HepG2 (cell line): Measurements from ENCODE around the gene MST1. TPM values are rescaled to one million over a fixed set of nuclear protein-coding genes. Genes with fewer than 3 reads are reported as not detected.

Source experiments
- ASH2L ChIP-seq: fragments of 300-600, 200-600 bp; sonication (generic); IDR thresholded peaks from 2 replicates; pipeline ENCODE4 v1.7.0; 2017; ENCODE audit warnings: low read depth, mild to moderate bottlenecking, moderate library complexity, mixed read lengths, low read length; ENCODE audit not compliant: insufficient read length
- ELF3 ChIP-seq: IDR thresholded peaks from 2 replicates; pipeline ENCODE4 v1.6.1; 2016; ENCODE audit warnings: missing genetic modification reagents, missing compliant biosample characterization
- FOXC1 ChIP-seq: sonication (generic); formaldehyde crosslinking; IDR thresholded peaks from 2 replicates; pipeline ENCODE4 v1.8.0; 2022; ENCODE audit warnings: mild to moderate bottlenecking, missing genetic modification reagents, borderline replicate concordance
- NFKB2 ChIP-seq: sonication (generic); formaldehyde crosslinking; IDR thresholded peaks from 2 replicates; pipeline ENCODE4 v1.4.0; 2020; ENCODE audit warnings: missing genetic modification reagents, borderline replicate concordance
- NKX3-1 ChIP-seq: sonication (generic); formaldehyde crosslinking; IDR thresholded peaks from 2 replicates; pipeline ENCODE4 v1.5.0; 2020; ENCODE audit warnings: missing genetic modification reagents
- PHF8 ChIP-seq: sonication (generic); formaldehyde crosslinking; IDR thresholded peaks from 2 replicates; pipeline ENCODE4 v1.5.0; 2020; ENCODE audit warnings: missing genetic modification reagents
- REL ChIP-seq: sonication (generic); formaldehyde crosslinking; conservative IDR thresholded peaks from 2 replicates; pipeline ENCODE4 v1.8.0; 2022; ENCODE audit warnings: mild to moderate bottlenecking, missing genetic modification reagents, moderate library complexity
- TEAD3 ChIP-seq: optimal IDR thresholded peaks from 2 replicates; pipeline ENCODE3; 2016; ENCODE audit warnings: borderline replicate concordance
- TOPORS ChIP-seq: sonication (generic); formaldehyde crosslinking; IDR thresholded peaks from 2 replicates; pipeline ENCODE4 v1.8.0; 2023; ENCODE audit warnings: mild to moderate bottlenecking, missing genetic modification reagents
- YEATS4 ChIP-seq: sonication (generic); formaldehyde crosslinking; IDR thresholded peaks from 2 replicates; pipeline ENCODE4 v1.4.0; 2020; ENCODE audit warnings: missing genetic modification reagents, borderline replicate concordance
- ZC3H13 ChIP-seq: sonication (generic); formaldehyde crosslinking; IDR thresholded peaks from 2 replicates; pipeline ENCODE4 v1.8.1; 2023; ENCODE audit warnings: mild to moderate bottlenecking, missing genetic modification reagents, moderate library complexity
- ZFP36L1 ChIP-seq: sonication (generic); formaldehyde crosslinking; IDR thresholded peaks from 2 replicates; pipeline ENCODE4 v1.8.0; 2022; ENCODE audit warnings: mild to moderate bottlenecking, missing genetic modification reagents, moderate library complexity
- ZNF136 ChIP-seq: sonication (generic); formaldehyde crosslinking; IDR thresholded peaks from 2 replicates; pipeline ENCODE4 v1.8.1; 2022; ENCODE audit warnings: low read depth, mild to moderate bottlenecking, moderate library complexity, missing genetic modification reagents
- ZNF225 ChIP-seq: sonication (generic); formaldehyde crosslinking; IDR thresholded peaks from 2 replicates; pipeline ENCODE4 v1.4.0; 2020; ENCODE audit warnings: mild to moderate bottlenecking, missing genetic modification reagents
- ZNF333 ChIP-seq: sonication (generic); formaldehyde crosslinking; IDR thresholded peaks from 2 replicates; pipeline ENCODE4 v1.4.0; 2020; ENCODE audit warnings: mild to moderate bottlenecking, missing genetic modification reagents, borderline replicate concordance
- ZNF350 ChIP-seq: sonication (generic); formaldehyde crosslinking; IDR thresholded peaks from 2 replicates; pipeline ENCODE4 v1.4.0; 2020; ENCODE audit warnings: mild to moderate bottlenecking, low read depth, missing genetic modification reagents, borderline replicate concordance
- ZNF598 ChIP-seq: sonication (generic); formaldehyde crosslinking; IDR thresholded peaks from 2 replicates; pipeline ENCODE4 v1.5.1; 2020; ENCODE audit warnings: mild to moderate bottlenecking, missing genetic modification reagents, borderline replicate concordance
- ZNF841 ChIP-seq: sonication (generic); formaldehyde crosslinking; IDR thresholded peaks from 2 replicates; pipeline ENCODE4 v1.8.1; 2023; ENCODE audit warnings: missing genetic modification reagents, borderline replicate concordance
- polyA plus RNA-seq, 8 experiments: library from polyadenylated mRNA; depleted of rRNA in 3 of 8; stranded (reverse) in 7 of 8; unstranded in 1 of 8; fragments of >200 nt; fragmentation: Illumina TruSeq in 4 of 8; extraction: Trizol in 4 of 8; gene quantifications; 2 replicates each; pipeline versions ENCODE4 v1.2.1 to v1.2.3, GENCODE V29; 2011 to 2016; ENCODE audit warnings: low read depth in 4 of 8, missing spikeins in 1 of 8, mixed read lengths in 1 of 8; ENCODE audit not compliant: insufficient read depth in 1 of 8
- total RNA-seq, 5 experiments: library from RNA; depleted of rRNA; stranded (reverse); fragments of >200 nt; fragmentation: Illumina TruSeq; extraction: Trizol; gene quantifications; 2 replicates each; pipeline ENCODE4 v1.2.3, GENCODE V29; 2016; ENCODE audit warnings: low read depth in 1 of 5
- TF ChIP-seq, protein P1 (sequence below), 2 experiments: sonication (generic) in 1 of 2; formaldehyde crosslinking in 1 of 2; IDR thresholded peaks; 2 replicates each; pipeline versions ENCODE4 v1.5.1 to v1.6.1; 2011 to 2020; ENCODE audit warnings: borderline replicate concordance in 1 of 2, low read depth in 1 of 2, low read length in 1 of 2, mild to moderate bottlenecking in 1 of 2, missing genetic modification reagents in 1 of 2, moderate library complexity in 1 of 2
- TF ChIP-seq, protein P2 (sequence below): sonication (generic); formaldehyde crosslinking; IDR thresholded peaks from 2 replicates; pipeline ENCODE4 v1.5.0; 2020; ENCODE audit warnings: missing genetic modification reagents
- TF ChIP-seq, protein P3 (sequence below): sonication (generic); formaldehyde crosslinking; IDR thresholded peaks from 2 replicates; pipeline ENCODE4 v1.5.1; 2020; ENCODE audit warnings: missing genetic modification reagents, mild to moderate bottlenecking, borderline replicate concordance
- TF ChIP-seq, protein P4 (sequence below), 2 experiments: sonication (generic) in 1 of 2; formaldehyde crosslinking in 1 of 2; IDR thresholded peaks; 2 replicates each; pipeline versions ENCODE4 v1.4.0 to v1.6.1; 2018 to 2020; ENCODE audit warnings: missing genetic modification reagents in 2 of 2, borderline replicate concordance in 1 of 2, low read depth in 1 of 2, mild to moderate bottlenecking in 1 of 2, missing biosample characterization in 1 of 2

Gene MST1
- total and polyA plus RNA-seq, 2 of the 13 experiments (the other 11 are each of a cell fraction or from before 2014, with no cell fraction given), result 189 to 452 TPM

DNA sequence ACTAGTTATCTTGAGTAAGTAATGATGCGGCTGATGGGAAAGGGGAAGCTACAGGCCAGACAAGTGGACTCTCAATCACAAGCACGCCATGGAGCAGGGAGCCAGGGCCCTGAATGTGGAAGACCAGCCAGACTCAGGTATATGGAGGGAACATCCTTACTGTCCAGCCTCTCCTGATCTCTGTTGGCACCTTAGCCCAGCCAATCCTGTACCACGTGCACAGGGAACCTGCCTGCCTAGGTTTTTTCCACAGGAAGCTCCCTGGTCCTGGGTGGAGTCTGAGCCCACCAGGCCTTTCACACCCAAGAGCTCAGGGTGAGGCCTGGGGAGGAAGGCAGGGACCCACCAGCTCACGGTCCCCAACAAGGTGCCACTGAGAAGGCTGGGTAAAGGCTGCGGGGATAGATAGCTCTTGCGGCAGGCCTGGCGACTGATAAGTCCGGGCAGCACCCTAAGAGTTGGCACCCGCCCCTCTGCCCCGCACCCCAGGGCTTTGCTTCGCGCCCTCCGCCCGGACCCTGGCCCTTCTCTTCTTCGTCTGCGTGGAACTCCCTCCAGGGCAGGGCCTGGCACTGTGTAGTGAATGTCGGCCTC is 16.1 kb downstream of the MST1 start (continued):
- TF ChIP-seq, protein P1, sequence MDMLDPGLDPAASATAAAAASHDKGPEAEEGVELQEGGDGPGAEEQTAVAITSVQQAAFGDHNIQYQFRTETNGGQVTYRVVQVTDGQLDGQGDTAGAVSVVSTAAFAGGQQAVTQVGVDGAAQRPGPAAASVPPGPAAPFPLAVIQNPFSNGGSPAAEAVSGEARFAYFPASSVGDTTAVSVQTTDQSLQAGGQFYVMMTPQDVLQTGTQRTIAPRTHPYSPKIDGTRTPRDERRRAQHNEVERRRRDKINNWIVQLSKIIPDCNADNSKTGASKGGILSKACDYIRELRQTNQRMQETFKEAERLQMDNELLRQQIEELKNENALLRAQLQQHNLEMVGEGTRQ (IDR thresholded peaks at IDR 0.05; ENCODE audit: low read depth, low read length), result no peak
- TF ChIP-seq, protein P1 (CRISPR knock-in tag; IDR thresholded peaks at IDR 0.05; ENCODE audit: borderline replicate concordance), result 0 out of 2 replicates have a peak, but pooled peaks have one; percentile 6
- TF ChIP-seq ZNF350 (CRISPR knock-in tag) (peak; percentile 21; the same call in 1 of the 2 replicates), ZNF333 (CRISPR knock-in tag) (no peak), YEATS4 (CRISPR knock-in tag) (peak; percentile 51; the same call in 1 of the 2 replicates), ZNF598 (CRISPR knock-in tag) (0 out of 2 replicates have a peak, but pooled peaks have one; percentile 5), FOXC1 (CRISPR knock-in tag) (peak; percentile 63; the same call in 1 of the 2 replicates), ZNF841 (CRISPR knock-in tag) (no peak; the same call in 1 of the 2 replicates), TEAD3 (CRISPR knock-in tag) (no peak), REL (CRISPR knock-in tag) (no peak), TOPORS (no peak), ASH2L (no peak), ZC3H13 (peak; percentile 51; the same call in 1 of the 2 replicates), ELF3 (CRISPR knock-in tag) (no peak), ZNF136 (CRISPR knock-in tag) (no peak), ZFP36L1 (CRISPR knock-in tag) (no peak), NFKB2 (0 out of 2 replicates have a peak, but pooled peaks have one; percentile 38), ZNF225 (peak; percentile 61; the same call in 1 of the 2 replicates), PHF8 (CRISPR knock-in tag) (0 out of 2 replicates have a peak, but pooled peaks have one; percentile 39), NKX3-1 (CRISPR knock-in tag) (no peak)
- TF ChIP-seq, protein P2, sequence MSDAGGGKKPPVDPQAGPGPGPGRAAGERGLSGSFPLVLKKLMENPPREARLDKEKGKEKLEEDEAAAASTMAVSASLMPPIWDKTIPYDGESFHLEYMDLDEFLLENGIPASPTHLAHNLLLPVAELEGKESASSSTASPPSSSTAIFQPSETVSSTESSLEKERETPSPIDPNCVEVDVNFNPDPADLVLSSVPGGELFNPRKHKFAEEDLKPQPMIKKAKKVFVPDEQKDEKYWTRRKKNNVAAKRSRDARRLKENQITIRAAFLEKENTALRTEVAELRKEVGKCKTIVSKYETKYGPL (CRISPR knock-in tag), result no peak
- TF ChIP-seq, protein P3, sequence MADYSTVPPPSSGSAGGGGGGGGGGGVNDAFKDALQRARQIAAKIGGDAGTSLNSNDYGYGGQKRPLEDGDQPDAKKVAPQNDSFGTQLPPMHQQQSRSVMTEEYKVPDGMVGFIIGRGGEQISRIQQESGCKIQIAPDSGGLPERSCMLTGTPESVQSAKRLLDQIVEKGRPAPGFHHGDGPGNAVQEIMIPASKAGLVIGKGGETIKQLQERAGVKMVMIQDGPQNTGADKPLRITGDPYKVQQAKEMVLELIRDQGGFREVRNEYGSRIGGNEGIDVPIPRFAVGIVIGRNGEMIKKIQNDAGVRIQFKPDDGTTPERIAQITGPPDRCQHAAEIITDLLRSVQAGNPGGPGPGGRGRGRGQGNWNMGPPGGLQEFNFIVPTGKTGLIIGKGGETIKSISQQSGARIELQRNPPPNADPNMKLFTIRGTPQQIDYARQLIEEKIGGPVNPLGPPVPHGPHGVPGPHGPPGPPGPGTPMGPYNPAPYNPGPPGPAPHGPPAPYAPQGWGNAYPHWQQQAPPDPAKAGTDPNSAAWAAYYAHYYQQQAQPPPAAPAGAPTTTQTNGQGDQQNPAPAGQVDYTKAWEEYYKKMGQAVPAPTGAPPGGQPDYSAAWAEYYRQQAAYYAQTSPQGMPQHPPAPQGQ (CRISPR knock-in tag), result no peak
- TF ChIP-seq, protein P4, sequence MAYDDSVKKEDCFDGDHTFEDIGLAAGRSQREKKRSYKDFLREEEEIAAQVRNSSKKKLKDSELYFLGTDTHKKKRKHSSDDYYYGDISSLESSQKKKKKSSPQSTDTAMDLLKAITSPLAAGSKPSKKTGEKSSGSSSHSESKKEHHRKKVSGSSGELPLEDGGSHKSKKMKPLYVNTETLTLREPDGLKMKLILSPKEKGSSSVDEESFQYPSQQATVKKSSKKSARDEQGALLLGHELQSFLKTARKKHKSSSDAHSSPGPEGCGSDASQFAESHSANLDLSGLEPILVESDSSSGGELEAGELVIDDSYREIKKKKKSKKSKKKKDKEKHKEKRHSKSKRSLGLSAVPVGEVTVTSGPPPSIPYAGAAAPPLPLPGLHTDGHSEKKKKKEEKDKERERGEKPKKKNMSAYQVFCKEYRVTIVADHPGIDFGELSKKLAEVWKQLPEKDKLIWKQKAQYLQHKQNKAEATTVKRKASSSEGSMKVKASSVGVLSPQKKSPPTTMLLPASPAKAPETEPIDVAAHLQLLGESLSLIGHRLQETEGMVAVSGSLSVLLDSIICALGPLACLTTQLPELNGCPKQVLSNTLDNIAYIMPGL (CRISPR knock-in tag; IDR thresholded peaks at IDR 0.05; ENCODE audit: borderline replicate concordance in 1 of 2, low read depth in 1 of 2), result no peak
